Suppressor macrophage treated with lipopolysaccharide for 4 hours (primary cell): ENCODE measurements around the gene B4GALT2.

Source experiments
- DNase-seq: peaks from one replicate; pipeline ENCODE4 v3.0.0-alpha.2; 2020

The B4GALT2 gene

DNA sequence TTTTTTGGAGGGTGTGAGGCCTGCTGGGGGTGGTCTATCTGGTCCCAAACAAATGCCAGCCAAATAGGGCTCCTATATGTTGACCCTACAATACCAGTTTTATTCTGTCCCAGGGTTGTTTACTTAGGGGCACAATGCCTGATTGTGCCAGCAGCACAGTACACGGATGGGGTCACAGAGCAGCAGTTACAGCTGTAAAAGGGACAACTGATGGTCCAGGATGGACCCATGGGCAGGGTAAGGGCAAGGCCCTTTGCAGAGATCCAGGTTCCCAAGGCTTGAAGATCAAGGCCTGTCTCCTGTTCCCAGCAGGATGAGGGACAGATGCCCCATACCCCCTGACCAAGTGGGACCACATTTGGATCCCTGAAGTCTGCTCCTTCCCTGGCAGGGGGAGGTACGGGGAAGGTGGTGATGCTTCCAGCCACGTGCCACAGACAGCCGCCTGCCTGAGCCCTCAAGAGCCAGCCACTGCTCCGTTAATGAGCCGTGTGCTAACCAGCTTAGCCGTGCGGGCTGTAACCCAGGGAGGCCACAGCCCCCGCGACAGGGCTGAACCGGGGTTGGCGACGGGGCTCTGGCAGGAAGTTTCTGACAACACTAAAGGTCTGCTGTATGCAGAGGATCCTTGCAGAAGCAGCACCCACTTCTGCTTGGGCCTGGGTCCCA, 34.1 kb downstream of the B4GALT2 start:
- no peak for DNase-seq

DNA sequence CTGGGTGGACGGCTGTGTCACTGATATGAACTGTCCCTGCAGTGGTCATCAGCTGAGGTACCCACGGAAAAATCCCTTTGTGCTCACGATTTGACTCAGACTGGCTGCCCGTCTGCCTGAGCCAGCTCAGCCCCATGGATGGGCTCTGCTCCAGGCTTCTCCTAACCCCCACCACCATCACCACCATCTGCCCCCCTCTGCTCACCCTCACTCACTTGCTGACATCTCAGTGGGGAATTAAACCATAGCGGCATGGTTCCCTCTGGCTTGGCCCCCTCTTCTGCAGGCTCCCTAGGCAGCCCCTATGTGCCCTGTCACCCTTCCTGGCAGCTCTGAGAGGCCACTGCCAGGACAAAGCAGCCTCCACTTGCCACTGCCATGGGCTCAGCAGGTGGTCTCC, 34.9 kb downstream of the B4GALT2 start:
- DNase-seq, result no peak

DNA sequence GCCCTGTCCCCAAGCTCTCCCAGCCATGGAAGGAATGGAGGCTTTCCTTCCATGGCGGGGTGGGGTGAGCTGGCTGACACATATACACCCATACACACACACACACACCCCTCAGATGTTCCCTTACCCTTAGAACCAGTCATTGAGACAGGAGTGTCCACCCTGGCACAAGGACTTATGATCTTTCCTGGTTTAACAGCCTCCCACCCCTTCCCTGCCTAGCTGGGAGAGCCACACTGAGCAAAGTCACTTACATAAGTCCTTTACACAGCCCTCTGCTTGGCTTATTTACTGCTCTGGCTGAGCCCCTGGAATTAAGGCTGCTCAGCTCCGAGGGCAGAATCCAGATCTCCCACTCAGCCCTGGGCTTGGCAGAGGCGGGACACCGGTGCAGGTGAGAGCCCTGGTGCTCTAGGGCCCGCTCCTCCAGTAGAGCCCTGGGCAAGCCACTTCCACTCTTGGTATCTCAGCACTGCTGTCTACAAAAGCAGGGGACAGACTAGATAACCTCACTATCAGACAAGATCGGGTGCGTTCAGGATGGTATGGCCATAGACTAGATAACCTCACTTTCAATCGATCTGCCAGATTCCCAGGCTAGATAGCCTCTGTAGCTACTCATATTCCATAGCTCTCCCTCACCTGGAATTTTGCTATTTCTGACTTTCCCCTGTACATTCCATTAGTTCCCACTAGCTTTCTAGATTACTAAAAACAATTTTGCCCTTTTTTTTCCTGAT, 35.5 kb downstream of the B4GALT2 start:
- DNase-seq, result no peak

DNA sequence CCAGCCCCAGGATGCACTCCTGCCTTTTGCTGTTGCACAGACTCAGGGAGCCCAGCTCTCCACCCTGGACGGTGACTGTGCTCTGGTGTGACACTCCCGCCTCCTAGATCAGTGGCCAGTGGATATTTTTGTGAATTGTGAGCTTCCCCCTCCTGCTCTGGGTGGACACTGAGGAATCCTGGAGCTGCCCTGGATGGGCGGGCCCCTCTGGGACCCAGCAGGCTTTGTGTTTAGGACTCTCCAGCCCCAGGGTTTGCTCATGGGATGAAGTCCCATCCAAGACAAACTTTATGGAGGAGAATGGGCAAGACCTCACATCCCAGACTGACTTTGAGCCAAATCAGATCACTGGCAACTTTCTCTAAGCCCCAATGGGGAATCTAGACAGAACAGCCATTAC, 36.2 kb downstream of the B4GALT2 start:
- DNase-seq, result no peak

DNA sequence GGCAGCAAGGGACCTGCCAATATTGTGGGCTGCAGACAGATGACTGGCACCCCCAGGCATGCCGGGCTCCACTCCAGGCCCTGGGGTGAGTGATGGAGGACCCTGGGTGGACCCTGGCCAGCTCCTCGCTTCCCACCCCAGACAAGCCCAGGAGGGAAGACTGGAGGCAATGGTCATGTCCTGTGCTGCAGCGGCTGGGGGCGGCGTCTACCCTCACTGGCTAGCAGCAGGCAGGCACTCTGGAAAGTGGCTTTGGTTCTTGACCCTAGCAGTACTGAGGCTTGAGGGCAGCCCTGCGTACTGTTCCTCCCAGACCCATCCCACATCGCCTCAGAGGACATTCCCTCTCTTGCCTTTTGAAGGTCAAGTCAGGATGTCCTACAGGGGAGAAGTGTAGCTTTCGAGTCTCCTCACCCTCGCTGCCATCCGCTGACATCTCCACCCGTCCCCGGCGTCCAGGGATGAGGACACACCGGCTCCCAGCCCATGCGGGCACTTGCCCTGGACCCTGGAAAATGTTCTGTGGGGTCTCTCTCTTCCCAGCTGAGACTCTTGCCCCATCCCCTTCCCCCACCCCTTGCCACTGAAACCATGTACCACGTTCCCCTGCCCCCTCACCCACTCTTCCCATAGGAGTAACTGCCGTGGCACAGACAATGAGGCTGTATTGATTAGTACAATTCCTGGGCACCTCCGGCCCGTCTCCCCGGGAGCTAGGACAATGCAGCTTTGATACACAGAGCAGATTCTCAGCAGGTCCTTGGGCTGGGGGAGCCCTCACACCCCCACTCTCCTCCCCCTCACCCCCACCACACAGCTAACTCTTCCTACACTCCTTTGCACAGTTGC, 37.3 kb downstream of the B4GALT2 start:
- no peak for DNase-seq

DNA sequence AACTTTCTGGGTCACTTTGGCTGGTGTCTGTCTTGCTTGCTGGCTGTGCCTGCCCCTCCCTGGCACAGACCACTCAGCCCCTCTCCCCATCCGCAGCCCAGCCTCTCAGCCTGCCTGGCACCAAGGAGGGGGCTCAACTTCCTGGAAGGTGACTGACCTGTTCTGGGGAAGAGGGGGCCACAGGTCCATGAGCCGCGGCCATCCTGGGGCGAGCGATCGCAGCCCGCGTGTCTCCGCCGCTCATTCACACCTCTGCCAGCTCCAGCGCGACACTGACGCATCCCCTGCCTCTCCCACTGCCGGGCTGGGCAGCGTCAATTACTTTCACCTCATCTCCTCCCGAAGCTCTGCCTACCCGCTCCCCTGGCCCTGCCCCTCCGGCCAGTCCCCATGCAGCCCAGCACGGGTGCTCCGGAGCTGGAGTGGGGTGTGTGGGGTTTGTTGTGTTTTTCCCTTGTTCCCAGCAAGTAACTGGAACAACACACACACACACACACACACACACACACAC, 37.9 kb downstream of the B4GALT2 start:
- DNase-seq, result no peak

DNA sequence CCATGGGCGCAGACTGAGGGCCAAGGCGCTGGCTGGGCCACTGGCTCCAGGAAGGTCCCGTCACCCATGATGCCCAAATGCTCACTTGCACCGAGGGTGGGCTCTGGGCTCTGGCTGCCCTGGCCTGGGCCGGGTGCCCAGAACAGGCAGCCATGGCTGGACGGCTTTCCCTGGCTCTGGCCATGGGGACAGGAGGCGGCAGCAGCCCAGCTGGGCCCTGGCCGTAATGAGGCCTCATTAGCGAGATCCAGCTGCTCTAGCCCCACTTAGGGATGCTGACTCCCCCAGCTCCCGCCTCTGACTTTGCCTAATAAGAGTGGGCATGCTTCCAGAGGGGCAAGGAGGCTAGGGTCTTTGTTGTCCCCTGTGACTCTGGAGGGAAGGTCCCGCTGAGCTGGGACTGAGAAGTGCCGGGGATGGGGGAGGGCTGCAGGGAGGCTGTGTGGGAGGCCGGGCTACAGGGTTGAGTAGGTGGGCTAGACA, 40.5 kb downstream of the B4GALT2 start:
- DNase-seq, result no peak

DNA sequence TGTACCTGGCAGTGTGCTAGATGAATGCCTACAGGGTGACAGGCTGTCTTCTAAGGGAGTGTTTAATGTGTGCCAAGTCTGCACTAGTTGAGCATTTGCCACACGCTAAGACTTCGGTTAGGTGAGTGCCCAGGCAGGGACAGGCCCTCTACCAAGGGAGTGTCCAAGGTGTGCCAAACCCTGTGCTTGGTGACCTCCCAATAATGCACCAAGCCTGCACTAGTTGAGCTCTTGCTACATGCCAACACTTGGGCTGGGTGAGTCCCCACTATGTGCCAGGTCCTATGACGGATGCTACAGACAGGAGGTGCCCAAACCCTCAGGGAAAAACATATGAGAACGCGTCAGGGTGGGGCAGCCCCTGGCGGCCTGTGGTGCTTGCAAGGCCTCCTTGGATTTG, 41.5 kb downstream of the B4GALT2 start:
- no peak for DNase-seq

DNA sequence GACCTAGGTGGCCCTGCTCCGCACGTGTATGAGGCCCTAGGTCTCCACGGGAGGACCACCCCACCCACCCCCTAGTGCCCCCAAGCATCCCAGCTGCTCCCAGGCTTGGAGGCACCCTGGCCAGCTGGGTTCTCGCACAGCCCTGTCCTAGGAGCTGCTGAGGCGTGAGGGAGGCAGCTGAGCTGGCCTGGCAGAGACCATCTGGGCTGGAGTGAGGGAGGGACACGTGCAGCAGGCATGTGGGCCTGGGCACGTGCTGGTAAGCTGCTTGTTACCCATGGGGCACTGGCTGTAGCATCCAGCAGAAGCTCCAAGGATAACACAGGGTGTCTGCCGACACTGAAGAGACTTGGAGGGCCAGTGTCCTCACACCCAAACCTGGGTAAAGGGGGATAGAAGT, 42.1 kb downstream of the B4GALT2 start:
- no peak for DNase-seq

DNA sequence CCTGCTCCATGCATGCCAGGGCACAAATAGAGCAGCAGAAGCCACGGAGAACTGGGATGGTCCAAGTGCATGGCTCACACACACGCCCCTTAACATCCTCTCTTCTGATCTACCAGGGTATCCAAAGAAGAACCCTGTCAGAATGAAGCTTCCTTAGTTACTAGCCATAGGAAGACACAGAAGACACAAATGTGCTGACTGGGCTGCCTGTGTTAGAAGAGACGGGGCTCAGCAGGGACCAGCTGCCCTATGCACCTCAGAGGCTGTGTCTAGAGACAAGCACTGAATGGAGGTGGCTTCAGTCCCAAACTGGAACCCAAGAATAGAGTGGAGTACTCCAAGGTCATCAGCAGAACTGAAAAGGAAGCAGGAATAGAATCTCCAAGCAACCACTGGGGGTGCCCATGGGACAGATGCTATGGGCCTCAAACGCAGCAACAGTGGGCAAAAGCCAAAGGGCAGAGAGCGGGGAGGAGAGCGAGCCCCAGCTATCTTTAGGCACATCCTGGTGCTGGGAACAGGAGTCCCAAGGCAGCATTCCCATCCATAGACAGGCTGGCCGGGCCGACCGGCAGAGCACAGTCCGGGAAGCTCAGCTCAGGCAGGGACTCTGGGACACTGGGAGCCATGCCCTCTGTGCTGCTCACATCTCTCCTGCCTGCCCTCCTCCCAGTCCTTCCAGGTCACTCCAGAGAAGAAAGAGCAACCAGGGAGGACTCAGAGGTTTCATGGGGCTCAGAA, 42.7 kb downstream of the B4GALT2 start:
- DNase-seq, result no peak

DNA sequence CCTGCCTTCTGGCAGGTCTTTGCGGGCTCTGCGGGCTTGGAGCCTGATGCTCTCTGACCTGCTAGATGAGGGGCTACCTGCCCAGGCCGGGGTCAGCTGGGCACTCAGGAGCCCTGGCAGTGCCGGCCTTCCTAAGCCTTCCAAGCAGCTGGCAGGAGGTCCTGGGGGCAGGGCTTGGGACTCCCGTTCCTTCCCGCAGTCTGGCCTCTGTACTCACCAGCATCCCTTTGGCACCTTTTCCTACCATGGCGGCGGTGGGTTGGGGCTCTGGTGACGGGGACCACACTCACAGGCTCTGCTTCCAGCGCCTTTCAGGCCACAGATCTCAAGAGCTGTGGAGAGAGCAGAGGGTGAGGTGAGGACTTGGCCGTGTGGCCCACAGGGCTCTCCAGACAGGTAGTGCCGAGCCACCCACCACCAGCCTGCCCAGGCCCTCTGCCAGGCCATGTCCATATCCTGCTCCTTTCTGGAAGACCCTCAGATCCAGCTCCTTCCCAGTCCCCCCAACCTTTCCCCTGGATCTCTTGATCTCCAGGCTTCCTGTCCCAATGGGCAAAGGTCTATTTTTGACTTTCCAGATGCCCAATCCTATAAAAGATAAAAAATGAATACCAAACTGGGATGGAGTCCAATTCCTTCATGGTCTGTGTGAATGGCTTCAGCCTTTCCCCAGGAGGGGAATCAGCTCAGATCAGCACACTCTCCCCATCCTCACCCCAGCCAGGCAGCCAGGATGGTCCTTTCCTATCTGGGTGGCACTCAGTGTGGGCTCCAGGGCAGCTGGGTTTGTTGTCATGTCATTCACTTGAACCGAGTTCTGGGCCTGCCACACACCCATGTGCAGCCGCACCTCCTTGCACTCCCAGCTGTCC, 45.3 kb downstream of the B4GALT2 start:
- DNase-seq, result no peak

DNA sequence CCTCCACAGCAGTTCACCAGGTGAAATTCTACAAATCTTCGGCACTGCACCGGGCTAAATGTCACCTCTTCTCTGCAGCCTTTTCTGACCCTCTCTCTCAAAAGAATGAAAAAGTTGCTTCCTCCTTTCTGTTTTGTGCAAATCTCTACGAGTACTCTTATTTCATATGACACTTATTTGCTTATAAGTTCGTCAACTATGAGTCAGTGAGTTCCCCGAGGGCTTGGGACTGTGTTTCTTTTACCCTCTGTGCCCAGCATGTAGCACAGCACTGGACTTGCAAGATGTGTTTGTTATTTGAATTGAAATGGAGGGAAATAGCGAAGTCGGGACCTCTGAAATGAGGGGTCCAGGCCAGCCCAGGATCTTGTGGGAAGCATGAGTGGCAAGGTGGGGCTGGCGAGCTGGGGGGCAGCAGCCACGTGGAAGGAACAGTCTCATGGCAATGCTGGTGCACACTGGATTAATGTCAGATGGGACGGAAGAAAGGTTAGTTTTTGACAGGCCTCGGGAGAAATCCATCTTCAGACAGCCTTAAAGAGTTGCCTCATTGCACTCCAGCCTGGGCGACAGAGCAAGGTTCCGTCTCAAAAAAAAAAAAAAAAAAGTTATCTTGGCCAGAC, 46.0 kb downstream of the B4GALT2 start:
- DNase-seq, result no peak

DNA sequence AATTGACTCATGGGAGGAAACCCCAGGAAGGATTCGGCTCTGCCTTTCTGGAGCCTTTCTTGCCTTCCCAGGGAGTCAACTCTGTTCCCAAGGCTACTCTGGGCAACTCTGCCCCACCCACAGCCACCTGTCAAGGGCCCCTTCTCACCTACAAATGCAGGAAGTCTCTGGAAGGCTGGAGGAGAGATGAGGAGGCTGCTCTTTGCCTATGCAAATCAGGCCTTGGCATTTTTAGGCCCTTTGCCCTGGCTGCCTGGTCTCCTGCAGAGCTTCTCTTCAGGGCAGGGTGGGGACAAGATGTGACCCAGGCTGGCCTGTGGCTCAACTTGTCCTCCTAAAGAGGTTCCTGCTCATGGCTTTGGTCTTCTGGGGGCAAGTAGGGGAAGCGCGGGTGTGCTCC, 46.8 kb downstream of the B4GALT2 start:
- DNase-seq, result no peak

DNA sequence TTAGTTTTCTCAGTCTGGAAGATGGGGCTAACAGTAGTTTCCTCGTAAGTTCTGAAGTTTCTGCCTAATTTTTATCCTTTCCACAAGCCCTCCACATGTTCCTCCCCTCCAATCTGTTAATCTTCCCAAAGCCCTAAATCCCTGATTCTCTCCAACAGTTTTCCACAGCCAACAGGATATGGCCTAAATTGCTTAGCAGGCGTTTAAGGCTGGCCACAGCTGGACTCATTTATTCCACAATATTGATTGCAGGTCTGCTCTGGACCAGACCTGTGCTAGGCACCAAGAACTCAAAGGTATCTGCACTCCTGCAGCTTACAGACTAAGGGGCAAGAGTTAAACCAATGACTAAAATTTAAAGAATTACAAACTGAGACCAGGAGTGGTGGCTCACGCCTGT, 48.3 kb downstream of the B4GALT2 start:
- DNase-seq, result no peak

DNA sequence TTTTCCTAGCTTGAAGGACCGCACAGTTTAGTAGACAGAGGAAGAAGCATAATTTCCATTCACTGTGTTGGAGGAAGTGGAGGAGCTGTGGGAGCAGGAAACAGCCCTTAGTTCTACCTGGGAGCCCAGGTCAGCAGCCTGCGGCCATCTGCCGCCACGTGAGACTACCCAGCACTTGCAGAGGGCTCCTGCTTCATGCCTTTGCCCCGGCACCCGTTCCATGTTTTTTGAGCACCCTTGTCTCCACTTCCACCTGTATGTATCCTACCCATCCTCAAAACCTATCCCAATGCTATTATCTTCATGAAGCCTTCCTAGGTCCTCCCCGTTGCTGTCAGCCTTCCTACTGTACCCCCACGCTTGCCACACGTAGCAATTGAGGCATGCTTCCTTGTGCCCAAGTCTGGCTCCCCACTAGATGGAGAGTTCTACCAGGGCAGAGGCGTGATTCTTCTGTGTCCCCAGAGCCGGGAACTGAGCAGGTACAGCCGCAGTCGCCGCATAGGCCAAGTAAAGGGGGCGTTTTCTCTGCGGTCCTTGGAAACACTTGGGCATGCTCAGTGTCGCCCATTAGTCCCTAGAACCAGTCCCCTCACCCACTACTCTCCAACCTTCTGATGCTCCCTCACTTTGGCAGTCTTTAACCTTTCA, 50.4 kb downstream of the B4GALT2 start:
- DNase-seq, result no peak

DNA sequence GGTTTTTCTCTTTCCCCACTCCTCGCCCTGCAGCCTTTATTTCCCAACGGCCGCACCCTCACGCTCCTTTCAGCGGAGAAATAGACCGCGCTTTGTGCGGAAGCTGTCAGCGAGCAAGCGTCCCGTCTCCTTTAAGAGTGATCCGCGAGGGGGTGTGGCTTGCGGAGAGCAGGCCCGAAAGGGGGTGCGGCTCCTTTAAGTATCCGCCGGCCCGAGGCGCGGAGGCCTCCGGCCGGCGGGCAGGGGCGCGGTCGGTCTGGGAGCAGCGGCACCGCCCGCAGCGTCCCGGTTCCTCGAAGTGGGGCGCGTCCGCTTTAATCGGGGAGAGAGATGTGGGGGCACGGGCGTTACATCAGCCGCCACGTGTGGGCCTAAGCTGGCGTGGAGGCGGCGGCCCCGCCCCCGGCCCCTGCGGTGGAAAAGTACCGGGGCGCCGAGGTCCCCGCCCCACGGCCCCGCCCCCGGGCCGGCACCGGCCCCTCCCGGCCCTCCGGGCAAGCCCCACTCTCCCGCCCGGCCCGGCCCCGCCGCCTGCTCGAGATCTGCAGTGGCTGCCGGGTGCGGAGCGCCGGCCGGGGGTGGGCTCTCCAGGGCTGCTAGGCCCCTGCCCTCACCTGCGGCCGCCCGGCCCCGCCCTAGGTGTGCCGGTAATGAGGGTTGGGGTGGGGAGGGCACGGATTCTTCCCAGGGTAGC, 51.0 kb downstream of the B4GALT2 start:
- DNase-seq, result peak; percentile 89

DNA sequence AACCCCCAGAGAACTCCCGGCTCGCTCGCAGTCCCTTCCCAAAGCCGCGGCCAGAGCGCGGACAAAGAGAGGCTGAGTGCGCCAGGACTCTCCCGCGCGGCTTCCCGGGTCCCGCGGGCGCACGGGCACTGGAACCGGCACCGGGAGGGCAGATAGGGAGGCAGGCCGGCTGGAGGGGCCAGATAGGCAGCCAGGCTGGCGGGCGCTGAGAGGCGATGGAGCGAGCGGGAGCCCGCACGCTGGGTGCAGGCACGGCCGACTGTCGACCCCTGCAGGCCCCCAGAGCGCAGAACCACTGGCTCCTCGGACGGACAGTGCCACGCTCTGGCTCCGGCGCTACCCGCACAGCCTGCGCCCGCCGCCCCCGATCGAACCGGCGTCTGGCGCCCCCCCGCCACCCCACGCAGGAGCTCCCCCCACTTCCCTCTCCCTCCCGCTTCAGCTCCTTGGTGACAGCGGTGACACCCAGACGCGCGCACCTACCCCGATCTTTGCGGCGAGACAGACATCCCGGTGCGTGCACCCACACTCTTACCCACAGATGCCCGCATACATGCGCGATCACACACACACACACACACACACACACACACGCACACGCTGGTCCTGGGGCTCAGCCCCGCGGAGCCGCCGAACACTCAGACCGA, 51.7 kb downstream of the B4GALT2 start:
- peak; percentile 14 for DNase-seq

DNA sequence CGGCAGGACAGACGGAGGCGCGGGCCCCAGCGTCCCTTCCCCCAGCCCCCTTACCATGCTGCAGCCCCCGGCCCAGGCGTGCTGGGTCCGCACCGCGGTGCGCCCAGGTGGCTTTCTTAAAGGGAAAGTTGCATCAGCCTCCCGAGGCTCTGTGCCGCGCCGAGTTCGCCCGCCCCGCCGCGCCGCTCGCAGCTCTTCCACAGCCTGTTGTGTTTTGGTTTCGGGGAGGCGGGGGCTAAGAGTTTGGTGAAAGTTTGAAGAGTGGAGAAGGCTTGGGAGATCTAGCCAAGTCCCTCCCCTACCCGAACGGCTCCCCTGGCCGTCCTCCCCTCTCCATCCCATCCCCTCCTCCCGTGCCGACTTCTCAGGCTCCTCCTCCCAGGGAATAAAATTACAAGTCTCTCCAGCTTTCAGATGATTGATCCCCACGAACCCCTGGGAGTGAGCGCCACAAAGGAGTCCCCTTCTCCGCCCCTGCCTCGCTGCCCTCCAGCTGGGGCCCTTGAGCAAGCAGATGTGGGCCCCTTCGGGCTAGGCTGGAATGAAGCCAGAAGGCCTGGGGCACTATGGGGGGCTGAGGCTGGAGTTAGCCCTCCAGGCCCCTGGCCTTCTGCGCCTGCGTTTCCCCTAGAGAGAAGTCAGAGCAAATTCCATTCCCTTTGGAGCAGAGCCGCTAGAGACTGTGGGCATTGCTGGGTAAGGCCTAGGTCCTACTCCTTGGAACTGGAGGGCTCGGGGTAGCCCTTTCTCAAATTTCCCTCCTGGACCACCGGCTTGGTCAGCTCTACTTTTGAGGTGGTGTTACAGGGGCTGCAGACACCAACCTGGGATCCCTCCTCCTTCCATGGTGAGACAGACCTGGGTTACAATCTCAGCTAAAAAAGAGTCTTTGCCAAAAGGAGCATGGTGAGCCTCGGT, 52.5 kb downstream of the B4GALT2 start, which contains the start of gene SLC6A9:
TSS of gene SLC6A9 (minus strand) at position 211 of the 918 bp plus-strand sequence. CDS start 7,185 bp downstream, outside the sequence.
- peak; percentile 16 for DNase-seq
